GM21367 (cell line): Measurements from ENCODE around the gene RAP1GAP2.
"Not testable (repeated sequence)": the region's sequence is repeated elsewhere in the genome, so short reads cannot be mapped to it uniquely, and the experiment has no call there.

ENCODE experiments used
- ATAC-seq: cut with Tn5 transposase; IDR thresholded peaks from one replicate; pipeline ENCODE4 v1.9.1; 2021; ENCODE audit not compliant: unreplicated experiment

Gene RAP1GAP2

DNA sequence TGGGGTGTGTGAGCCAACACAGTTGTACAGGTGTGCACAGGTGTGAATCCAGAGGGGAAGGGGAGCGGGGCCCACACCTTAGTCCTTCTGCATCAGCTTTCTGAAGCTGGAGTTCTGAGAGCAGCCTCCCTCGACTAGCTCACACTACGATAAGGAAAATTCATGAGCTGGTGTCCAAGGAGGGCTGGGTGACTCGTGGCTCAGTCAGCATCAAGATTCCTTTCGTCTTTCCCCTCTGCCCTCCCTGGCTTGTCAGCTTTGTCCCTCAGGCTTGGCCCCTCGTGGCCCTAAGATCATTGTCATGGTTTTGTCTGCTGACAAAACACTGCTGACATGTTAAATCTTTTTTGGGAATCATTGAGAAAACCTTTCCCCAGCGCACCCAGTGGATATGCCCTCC, 219.7 kb downstream of the RAP1GAP2 start:
- ATAC-seq, result no peak

DNA sequence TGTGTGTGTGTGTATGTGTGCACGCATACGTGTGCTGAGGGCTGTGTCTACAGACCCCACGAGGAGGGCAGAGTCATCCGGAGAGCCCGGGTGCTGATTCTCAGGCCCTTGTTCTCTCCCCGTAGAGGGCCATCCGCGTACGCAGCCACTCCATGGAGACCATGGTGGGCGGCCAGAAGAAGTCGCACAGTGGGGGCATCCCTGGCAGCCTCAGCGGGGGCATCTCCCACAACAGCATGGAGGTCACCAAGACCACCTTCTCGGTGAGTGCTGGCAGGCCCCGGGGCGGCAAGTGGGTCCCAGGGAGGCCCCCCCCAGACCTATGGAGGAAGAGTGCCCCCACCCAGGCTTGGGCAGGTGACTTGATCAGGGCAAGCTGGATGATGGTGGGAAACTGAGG, 221.7 kb downstream of the RAP1GAP2 start:
- ATAC-seq, result no peak

GRCh38 chr17:3019761-3020160, 223.5 kb downstream of the RAP1GAP2 start:
- no peak for ATAC-seq

DNA sequence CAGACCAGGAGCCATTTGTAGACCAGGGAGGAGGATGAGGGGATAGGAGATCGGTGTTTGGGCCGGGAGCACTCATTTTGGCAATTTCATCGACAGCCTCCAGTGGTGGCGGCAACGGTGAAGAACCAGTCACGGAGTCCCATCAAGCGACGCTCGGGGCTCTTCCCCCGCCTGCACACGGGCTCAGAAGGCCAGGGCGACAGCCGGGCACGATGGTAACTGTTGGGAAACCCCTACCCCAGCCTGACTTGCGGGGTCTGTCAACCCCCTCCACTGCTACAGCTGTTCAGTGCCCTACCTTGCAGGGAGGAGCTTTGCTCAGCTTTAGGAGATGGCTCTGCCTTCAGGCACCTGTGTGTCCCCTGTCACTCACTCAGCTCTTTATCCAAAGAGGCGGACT, 224.1 kb downstream of the RAP1GAP2 start:
- ATAC-seq, result no peak

GRCh38 chr17:3022197-3022596, 226.0 kb downstream of the RAP1GAP2 start:
- no peak for ATAC-seq

DNA sequence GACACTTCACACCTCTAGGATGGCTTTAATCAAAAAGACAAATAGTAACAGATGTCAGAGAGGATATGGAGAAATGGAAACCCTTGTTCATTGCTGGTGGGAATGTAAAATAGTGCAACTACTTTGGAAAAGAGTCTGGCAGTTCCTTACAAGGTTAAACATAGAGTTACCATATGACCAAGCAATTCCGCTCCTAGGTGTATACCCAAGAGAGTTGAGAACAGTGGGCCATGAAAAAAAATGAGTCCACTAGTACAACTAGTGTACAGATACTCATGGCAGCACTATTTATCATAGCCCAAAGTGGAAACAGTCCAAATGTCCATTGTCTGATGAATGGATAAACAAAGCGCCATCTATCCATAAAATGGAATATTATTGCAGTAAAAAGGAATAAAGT, 228.1 kb downstream of the RAP1GAP2 start:
- ATAC-seq, result no peak

DNA sequence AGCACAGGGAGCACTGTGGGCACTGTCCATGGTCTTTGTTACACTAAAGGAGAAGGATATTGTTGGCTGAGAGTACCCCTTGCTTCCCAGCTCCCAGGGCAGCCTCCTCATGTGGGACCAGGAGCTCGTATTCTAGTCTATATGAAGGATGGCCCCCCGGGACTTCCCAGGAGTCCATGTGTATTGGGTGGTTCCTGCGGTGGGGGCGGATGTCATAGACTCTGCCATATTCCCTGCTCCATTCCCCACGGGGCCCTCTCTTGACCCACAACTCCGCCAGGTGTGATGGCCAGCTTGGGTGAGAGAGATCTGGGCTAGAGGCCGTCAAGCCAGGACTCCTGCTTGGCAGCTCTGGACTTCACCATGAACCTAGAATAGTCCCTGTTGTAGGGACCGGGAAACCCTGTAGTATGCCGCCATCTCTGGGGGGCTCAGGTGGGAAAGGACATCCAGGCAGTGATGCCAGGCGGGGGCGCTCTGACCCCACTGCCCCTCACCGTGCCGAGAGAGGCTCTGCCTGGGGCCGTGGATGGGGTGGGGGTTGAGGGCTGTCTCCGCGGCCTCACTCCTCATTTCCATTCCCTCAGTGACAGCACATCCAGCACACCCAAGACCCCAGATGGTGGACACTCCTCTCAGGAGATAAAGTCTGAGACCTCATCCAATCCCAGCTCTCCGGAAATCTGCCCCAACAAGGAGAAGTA, 229.3 kb downstream of the RAP1GAP2 start:
- ATAC-seq, result no peak

- no peak for ATAC-seq
Observed at GRCh38 chr17:3026125-3026855, 230.1 kb downstream of the RAP1GAP2 start.

- ATAC-seq, result no peak
Observed at GRCh38 chr17:3026856-3027751, 230.9 kb downstream of the RAP1GAP2 start.

DNA sequence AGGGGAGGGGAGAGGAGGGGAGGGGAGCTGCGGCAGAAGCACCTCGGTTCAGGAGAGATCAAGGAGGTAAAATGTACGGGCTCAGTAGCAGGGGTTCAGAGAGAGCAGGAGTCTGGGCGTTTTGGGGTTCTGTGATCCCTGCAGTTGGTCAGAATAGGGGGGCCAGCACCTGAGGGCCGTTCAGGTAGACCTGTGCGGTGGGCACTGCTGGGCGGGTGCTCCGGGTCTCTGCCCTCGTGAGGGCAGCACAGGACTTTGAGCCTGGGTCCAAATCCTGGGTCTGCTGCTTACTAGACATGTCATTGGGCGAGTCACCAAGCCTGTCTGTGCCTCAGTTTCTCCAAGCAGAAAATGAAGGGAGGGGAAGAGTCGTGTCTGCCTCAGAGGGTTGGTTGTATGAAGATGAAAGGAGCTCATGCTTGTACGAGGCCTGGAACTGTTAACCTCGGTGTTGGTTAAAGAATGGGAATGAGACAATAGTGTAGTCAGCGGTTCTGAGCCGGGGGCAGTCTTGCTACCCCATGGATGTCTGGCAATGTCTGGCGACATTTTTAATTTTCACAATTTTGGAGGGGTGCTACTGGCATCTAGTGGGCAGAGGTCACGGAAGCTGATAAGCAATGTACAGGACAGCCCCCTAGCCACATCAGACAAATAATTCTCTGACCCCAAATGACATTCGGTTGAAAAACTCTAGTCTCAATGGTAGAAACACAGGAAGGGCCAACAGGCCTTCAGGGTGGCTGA, 231.7 kb downstream of the RAP1GAP2 start:
- no peak for ATAC-seq

DNA sequence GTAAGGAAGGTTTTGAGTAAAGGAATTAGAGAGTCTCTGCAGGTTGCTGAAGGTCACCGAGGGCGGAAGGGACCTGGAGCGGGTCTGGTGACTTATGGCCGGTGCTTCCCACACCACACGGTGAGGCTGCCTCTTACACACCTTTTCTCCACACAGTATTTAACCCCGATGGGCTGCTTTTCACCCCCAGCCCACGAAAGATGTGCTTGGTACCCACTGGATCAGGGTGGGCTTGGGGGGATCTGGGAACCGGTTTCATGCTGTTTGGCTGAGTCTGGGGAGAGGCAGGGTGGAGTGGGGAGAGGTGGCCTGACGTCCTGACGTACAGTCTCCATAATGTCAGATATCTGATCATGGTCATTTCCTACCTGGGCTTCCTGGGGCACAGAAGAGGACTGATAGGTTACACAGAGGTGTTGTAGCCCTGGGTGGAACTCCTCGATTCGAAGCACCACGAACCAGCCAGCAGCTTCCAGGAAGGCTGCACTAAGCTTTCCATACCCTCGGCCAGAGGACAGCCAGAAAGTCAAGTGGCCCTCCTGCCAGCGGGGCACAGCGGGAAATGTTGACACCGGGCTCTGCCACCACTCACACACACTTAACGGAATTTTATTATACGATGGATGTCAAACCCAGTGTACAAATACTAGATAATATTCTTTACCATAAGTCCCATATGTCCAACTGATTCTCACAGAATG, 233.1 kb downstream of the RAP1GAP2 start:
- no peak for ATAC-seq

GRCh38 chr17:3030096-3030495, 233.9 kb downstream of the RAP1GAP2 start:
- ATAC-seq, result no peak

- ATAC-seq, result not testable (repeated sequence)
Observed at GRCh38 chr17:3030852-3031470, 234.7 kb downstream of the RAP1GAP2 start.

- ATAC-seq, result no peak
Observed at GRCh38 chr17:3032258-3033247, 236.3 kb downstream of the RAP1GAP2 start.

DNA sequence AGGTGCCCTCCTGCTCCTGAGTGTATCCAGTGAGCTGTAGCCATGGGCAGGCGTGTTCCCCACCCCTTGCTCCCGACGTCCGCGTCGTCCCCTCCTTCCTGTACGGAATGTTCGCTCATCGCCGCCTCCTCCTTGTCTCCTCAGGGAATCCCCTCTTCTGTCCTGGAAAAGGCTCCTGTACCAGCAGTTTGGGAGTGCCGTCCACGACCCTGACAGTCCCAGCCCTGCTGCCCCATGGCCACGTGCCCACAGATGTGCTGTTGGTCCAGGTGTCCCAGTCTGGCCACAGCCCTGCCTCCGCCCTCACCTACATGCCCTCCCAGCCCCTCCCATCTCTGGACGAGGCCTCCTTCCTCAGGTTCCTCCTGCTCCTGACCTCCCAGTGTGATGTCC, 237.0 kb downstream of the RAP1GAP2 start:
- ATAC-seq, result no peak

DNA sequence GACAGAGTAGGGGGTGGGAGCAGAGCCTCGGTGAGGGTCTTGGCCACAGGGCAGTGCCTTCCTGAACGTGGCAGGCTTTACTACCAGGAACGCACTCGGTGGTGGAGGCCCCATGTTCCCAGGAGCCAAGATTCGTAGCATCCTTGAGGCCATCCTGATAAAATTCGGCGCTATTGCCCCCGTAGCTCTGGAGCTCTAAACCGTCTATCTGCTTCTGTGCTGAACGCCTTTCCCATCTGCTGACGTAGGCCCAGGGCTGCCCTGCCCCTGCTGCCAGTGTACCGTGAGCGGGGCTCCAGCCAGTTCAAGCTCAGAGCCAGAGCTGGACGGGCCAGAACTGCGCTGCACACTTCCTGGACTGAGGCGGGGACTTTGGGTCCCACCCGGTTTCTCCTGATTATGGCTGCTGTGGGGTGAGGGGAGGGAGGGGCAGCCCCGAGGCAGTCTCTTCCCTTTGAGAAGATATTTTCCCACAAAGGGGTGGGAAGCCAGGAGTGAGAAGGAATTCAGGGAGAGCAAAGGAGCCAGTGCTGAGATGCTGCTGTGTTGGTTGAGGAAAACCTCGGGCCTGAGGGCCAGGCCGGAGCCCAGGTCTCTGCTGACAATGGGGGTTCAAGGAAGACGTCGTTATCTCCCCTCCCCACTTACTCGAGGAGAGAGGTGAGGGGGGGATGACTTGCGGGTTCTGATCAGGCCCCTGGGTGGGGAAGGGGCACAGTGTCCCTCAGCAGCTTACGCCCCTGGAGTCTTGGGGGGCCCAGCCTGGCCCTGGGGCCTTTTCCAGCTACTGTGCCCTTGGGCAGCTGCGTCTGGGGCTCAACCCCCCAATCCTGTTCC, 237.7 kb downstream of the RAP1GAP2 start:
- no peak for ATAC-seq

DNA sequence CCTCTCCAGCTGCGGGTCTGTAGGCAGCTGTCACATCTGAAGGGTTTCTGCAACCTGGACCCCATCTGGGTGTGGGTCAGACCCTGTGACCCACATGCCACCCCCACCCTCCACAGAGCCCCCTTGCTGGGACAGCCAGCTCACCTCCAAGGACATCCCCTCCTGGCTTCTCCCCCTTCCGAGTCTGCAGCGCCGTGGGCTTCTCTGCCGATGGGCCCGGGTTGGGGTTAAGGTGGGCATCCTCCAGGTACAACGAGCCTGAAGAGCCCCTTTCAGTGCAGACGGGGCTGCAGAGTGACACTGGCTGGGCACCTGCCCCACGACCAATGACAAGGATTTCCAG, 238.3 kb downstream of the RAP1GAP2 start:
- ATAC-seq, result no peak
